Mesendoderm (in vitro differentiated cells): ENCODE data around the gene FGD5.
A peak's percentile ranks its signal among the peaks of the same experiment; 100 is the strongest.

ENCODE experiments used
- DNase-seq: peaks from one replicate; pipeline ENCODE4 v3.0.0; 2013
- H2AK5ac ChIP-seq: 2 replicates; pipeline ENCODE4 v1.6.1; 2013; ENCODE audit warnings: low read length, inconsistent platforms
- H2BK120ac ChIP-seq: 2 replicates; pipeline ENCODE4 v1.6.1; 2013; ENCODE audit warnings: low read depth, mild to moderate bottlenecking, low read length, moderate library complexity, mixed read lengths
- H2BK15ac ChIP-seq: replicated peaks from 2 replicates; pipeline ENCODE4 v1.6.1; 2013; ENCODE audit warnings: low read depth, mild to moderate bottlenecking, moderate library complexity
- H2BK5ac ChIP-seq: 2 replicates; pipeline ENCODE4 v1.6.1; 2013; ENCODE audit warnings: low read length, inconsistent platforms
- H3K18ac ChIP-seq: 2 replicates; pipeline ENCODE4 v1.6.1; 2013; ENCODE audit warnings: mild to moderate bottlenecking, low read length, mixed read lengths
- H3K23ac ChIP-seq: one replicate; pipeline ENCODE4 v1.6.1; 2013; ENCODE audit warnings: low read length
- H3K27ac ChIP-seq: 2 replicates; pipeline ENCODE4 v1.5.1; 2013; ENCODE audit warnings: low read depth, mild to moderate bottlenecking, inconsistent platforms, low read length, moderate library complexity
- H3K27me3 ChIP-seq: 2 replicates; pipeline ENCODE4 v1.6.1; 2013; ENCODE audit warnings: low read length, control low read depth, mild to moderate bottlenecking, inconsistent platforms; ENCODE audit not compliant: insufficient read depth, poor library complexity
- H3K36me3 ChIP-seq: 2 replicates; pipeline ENCODE4 v1.6.1; 2013; ENCODE audit warnings: low read length, inconsistent platforms; ENCODE audit not compliant: control insufficient read depth, insufficient read depth
- H3K4ac ChIP-seq: one replicate; pipeline ENCODE4 v1.6.1; 2013; ENCODE audit warnings: low read depth, mild to moderate bottlenecking, low read length, moderate library complexity
- H3K4me1 ChIP-seq: 2 replicates; pipeline ENCODE4 v1.6.1; 2013; ENCODE audit warnings: low read depth, low read length, inconsistent platforms; ENCODE audit not compliant: control insufficient read depth
- H3K4me2 ChIP-seq: 2 replicates; pipeline ENCODE4 v1.6.1; 2013; ENCODE audit warnings: low read length
- H3K4me3 ChIP-seq: 2 replicates; pipeline ENCODE4 v1.5.1; 2013; ENCODE audit warnings: mild to moderate bottlenecking, low read length
- H3K56ac ChIP-seq: one replicate; pipeline ENCODE4 v1.6.1; 2013; ENCODE audit warnings: low read length
- H3K79me1 ChIP-seq: 2 replicates; pipeline ENCODE4 v1.6.1; 2013; ENCODE audit warnings: low read length, inconsistent platforms
- H3K79me2 ChIP-seq: 2 replicates; pipeline ENCODE4 v1.6.1; 2013; ENCODE audit warnings: mild to moderate bottlenecking, low read length; ENCODE audit not compliant: control insufficient read depth, insufficient read depth
- H3K9ac ChIP-seq: 2 replicates; pipeline ENCODE4 v1.6.1; 2013; ENCODE audit warnings: low read length, inconsistent platforms
- H4K5ac ChIP-seq: one replicate; pipeline ENCODE4 v1.6.1; 2013; ENCODE audit warnings: low read length
- H4K8ac ChIP-seq: one replicate; pipeline ENCODE4 v1.6.1; 2013; ENCODE audit warnings: low read depth, mild to moderate bottlenecking, control low read depth, low read length, moderate library complexity
- WGBS: extraction: QIAGEN DNeasy Blood & Tissue Kit; methylation state at CpG from one replicate; pipeline ENCODE4 v1.1.7; 2013; ENCODE audit warnings: low lambda C conversion rate, missing lambda C conversion rate; ENCODE audit not compliant: insufficient coverage; ENCODE audit errors: extremely low coverage; 5-methylcytosine and 5-hydroxymethylcytosine counted together

Gene FGD5

DNA sequence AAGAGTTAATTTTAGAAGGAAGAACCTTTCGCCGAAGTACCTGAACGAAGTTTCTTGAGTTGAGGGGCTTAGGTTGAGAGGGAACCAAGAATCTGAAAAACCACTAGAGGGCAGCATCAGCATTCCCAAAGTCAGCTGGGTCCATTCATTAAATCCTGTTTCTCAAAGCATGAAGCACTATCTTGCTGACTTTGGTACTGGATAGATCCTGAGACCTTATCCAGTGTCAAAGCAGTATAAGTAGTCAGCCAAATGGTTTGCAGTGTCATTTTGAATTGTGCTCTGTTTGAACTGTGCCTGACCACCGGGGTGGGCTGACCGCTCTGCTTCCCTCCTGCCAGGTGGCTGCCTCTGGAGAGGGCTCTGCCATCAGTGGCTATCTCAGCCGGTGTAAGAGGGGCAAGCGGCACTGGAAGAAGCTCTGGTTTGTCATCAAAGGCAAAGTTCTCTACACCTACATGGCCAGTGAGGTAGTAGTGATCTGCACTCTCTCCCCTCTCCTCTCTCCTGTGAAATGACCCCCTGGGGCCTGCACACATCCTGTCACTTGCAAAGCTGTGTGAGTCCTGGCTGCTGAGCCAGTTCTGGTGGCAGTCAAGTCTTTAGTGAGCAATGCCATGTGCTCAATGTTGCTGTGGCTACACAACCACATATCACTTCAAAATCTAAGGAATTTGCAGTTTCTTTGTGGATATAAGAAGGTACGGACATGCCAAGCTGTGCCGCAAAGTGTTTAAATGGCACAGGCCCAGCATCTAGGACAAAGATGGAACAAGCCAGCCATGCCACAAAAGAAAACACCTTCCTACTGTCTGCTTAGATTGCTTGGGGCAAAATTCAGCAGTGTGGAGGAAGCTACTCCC, 107.2 kb downstream of the FGD5 start:
- Histone ChIP-seq H2BK120ac (no peak overlapping the region), H3K27ac (no peak overlapping the region), H3K23ac (no peak overlapping the region), H4K5ac (no peak overlapping the region), H3K27me3 (no peaks in the 10 kb centered on the region), H3K79me1 (no peaks in the 10 kb centered on the region), H2AK5ac (no peak overlapping the region), H2BK5ac (no peak overlapping the region), H3K4me2 (no peak overlapping the region), H3K9ac (no peak overlapping the region), H3K4me3 (no peak overlapping the region), H2BK15ac (no peak overlapping the region), H3K56ac (peak overlapping the region; percentile 15), H4K8ac (no peak overlapping the region), H3K18ac (no peak overlapping the region), H3K79me2 (no peaks in the 10 kb centered on the region), H3K36me3 (no peaks in the 10 kb centered on the region), H3K4me1 (no peaks in the 10 kb centered on the region), H3K4ac (no peak overlapping the region)
- DNase-seq = peak; percentile 83
- WGBS = no CpG with 5 or more reads among the region's 9 CpGs

DNA sequence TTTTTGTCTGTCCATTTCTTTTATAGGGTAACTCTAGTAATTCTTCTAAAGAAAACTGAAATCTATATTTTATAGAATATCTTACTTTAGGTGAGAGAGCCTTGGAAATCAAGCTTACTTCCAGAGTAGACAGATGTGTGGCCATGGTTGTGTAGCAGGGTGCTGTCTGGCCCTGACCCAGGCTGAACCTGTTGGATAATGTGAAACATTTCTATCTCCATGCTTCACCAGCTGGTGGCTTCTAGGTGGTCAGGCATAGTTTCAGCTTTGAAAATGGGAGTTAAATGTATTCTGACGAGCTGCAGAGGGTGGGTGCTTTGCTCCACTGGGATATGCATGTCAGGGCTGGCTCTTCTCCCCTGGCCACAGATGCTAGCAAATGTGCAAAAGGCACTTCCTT, 107.8 kb downstream of the FGD5 start:
- H3K4ac ChIP-seq = no peak overlapping the region
- H2BK15ac ChIP-seq = no peak overlapping the region
- H3K36me3 ChIP-seq = no peaks in the 10 kb centered on the region
- no peak overlapping the region for H3K9ac ChIP-seq
- H2BK5ac ChIP-seq = no peak overlapping the region
- no peaks in the 10 kb centered on the region for H3K79me1 ChIP-seq
- H2AK5ac ChIP-seq = no peak overlapping the region
- DNase-seq = no peak
- H3K4me1 ChIP-seq = no peaks in the 10 kb centered on the region
- no peak overlapping the region for H2BK120ac ChIP-seq
- H3K18ac ChIP-seq = no peak overlapping the region
- H3K27ac ChIP-seq = no peak overlapping the region
- no CpG with 5 or more reads among the region's 1 CpG for WGBS
- no peak overlapping the region for H4K5ac ChIP-seq
- H3K23ac ChIP-seq = no peak overlapping the region
- H3K4me2 ChIP-seq = no peak overlapping the region
- H3K79me2 ChIP-seq = no peaks in the 10 kb centered on the region
- no peak overlapping the region for H4K8ac ChIP-seq
- H3K27me3 ChIP-seq = no peaks in the 10 kb centered on the region
- no peak overlapping the region for H3K56ac ChIP-seq
- H3K4me3 ChIP-seq = no peak overlapping the region

DNA sequence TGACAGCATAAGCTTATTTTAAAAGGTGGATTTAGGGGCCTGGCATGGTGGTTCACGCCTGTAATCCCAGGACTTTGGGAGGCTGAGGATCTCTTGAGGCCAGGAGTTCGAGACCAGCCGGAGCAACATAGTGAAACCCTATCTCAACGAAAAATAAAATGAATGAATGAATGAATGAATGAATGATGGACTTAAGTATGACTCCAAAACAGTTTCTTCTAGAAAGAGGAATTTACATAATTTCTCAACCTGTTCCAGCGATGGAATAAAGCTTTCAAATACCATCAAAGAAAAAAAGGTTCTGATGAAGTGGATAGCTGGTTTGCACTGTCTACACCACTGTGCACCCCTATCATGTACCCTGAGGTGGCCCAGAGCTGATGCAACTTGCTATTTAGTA, 108.5 kb downstream of the FGD5 start:
- no peak overlapping the region for H3K9ac ChIP-seq
- no peak overlapping the region for H2BK15ac ChIP-seq
- H4K5ac ChIP-seq = no peak overlapping the region
- H3K79me1 ChIP-seq = no peaks in the 10 kb centered on the region
- no peak overlapping the region for H3K4me2 ChIP-seq
- no peak overlapping the region for H2BK5ac ChIP-seq
- H2AK5ac ChIP-seq = no peak overlapping the region
- DNase-seq = no peak
- H3K4me3 ChIP-seq = no peak overlapping the region
- H3K18ac ChIP-seq = no peak overlapping the region
- H3K27ac ChIP-seq = no peak overlapping the region
- no peak overlapping the region for H4K8ac ChIP-seq
- no peak overlapping the region for H2BK120ac ChIP-seq
- H3K56ac ChIP-seq = no peak overlapping the region
- no peak overlapping the region for H3K23ac ChIP-seq
- no CpG with 5 or more reads among the region's 5 CpGs for WGBS
- H3K4ac ChIP-seq = no peak overlapping the region
- no peaks in the 10 kb centered on the region for H3K27me3 ChIP-seq
- H3K79me2 ChIP-seq = no peaks in the 10 kb centered on the region
- H3K4me1 ChIP-seq = no peaks in the 10 kb centered on the region
- no peaks in the 10 kb centered on the region for H3K36me3 ChIP-seq

DNA sequence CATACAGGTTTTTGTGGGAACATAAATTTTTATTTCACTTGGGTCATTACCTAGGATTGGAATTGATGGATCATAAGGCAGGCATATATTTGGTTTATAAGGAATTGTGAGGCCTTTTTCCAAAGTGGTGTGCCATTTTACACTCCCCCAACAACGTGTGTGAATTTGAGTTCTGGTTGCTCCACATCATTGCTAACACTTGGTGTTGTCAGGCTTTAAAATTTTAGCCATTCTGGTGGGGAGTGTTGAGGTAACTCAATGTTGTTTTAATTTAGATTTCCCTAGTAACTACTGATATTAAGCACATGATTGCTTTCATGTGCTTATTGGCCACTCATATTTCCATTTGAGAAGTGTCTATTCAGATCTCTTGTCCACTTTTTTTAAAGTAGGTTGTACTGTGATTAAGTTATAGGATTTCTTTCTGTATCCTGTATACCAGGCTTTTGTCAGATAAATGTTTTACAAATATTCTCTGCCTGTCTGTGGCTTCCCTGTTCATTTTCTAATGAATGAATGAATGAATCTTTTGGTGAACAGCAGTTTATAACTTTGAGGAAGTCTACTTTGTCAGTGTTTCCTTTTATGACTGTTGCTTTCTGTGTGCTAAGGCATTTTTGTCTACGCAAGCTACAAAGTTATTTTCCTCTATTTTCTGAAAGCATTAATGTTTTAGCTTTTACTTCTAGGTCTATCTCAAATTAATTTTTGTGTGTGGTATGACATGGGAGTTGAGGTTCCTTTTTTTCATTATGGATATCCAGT, 110.7 kb downstream of the FGD5 start:
- Histone ChIP-seq H3K79me1 (no peaks in the 10 kb centered on the region), H3K56ac (no peak overlapping the region), H2BK5ac (no peak overlapping the region), H2BK120ac (no peak overlapping the region), H3K23ac (no peak overlapping the region), H3K79me2 (no peaks in the 10 kb centered on the region), H3K4me1 (no peaks in the 10 kb centered on the region), H3K36me3 (no peaks in the 10 kb centered on the region), H3K4ac (no peak overlapping the region), H3K4me3 (no peak overlapping the region), H4K8ac (no peak overlapping the region), H2AK5ac (no peak overlapping the region), H3K27me3 (no peaks in the 10 kb centered on the region), H3K18ac (no peak overlapping the region), H2BK15ac (no peak overlapping the region), H3K9ac (no peak overlapping the region), H3K27ac (no peak overlapping the region), H3K4me2 (no peak overlapping the region), H4K5ac (no peak overlapping the region)
- no peak for DNase-seq
- WGBS = no CpG with 5 or more reads among the region's 2 CpGs

DNA sequence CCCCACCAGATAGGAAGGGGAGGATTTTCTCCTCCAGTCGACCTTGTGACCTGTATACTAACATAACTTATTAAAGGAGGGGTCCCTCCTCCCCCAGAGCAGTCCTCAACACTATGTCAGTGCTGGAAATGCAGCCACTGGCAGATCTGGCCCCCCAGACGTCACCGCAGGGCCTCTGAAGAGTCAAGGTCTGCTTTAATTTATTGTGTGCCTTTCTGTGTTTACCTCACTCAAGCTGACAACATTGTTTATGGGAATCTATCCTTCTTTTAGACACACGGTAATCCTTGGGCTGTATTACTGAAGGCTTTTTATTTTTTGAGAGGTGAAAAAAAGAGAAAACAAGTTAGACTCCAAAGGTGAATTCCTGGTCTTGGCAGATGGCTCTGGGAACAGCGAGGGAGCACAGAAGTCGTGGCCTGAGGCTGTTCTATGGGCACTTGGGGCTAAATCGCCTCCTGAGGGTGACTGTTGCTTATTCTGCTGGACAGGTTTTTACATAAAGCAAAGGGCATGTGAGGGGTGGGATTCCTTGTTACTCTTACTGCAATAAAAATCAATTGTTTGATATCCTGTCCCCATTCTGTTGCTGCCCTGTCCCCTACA, 115.2 kb downstream of the FGD5 start:
- Histone ChIP-seq H3K4me3 (no peak overlapping the region), H3K4me1 (no peaks in the 10 kb centered on the region)
- WGBS = no CpG with 5 or more reads among the region's 7 CpGs

More for the DNA sequence above, 115.2 kb downstream of the FGD5 start:
- no peak overlapping the region for H3K23ac ChIP-seq
- H3K18ac ChIP-seq = no peak overlapping the region
- no peak overlapping the region for H2BK15ac ChIP-seq
- H4K8ac ChIP-seq = no peak overlapping the region
- no peaks in the 10 kb centered on the region for H3K36me3 ChIP-seq
- no peak overlapping the region for H2BK120ac ChIP-seq
- H3K9ac ChIP-seq = no peak overlapping the region
- no peak overlapping the region for H4K5ac ChIP-seq
- no peaks in the 10 kb centered on the region for H3K79me1 ChIP-seq
- no peaks in the 10 kb centered on the region for H3K27me3 ChIP-seq
- DNase-seq = no peak
- no peak overlapping the region for H2AK5ac ChIP-seq
- H3K56ac ChIP-seq = no peak overlapping the region
- H3K27ac ChIP-seq = no peak overlapping the region
- H3K4me2 ChIP-seq = no peak overlapping the region
- no peak overlapping the region for H3K4ac ChIP-seq
- no peak overlapping the region for H2BK5ac ChIP-seq
- H3K79me2 ChIP-seq = no peaks in the 10 kb centered on the region
